22Rv1 (cell line): ENCODE results near the gene ZMAT2.

Experiments used
- ZFX ChIP-seq: fragments of 450-650 bp; IDR thresholded peaks from 2 replicates; pipeline ENCODE4 v1.6.1; 2017; ENCODE audit warnings: antibody characterized with exemption, borderline replicate concordance
- TF ChIP-seq, protein P1 (sequence below): fragments of 450-650 bp; IDR thresholded peaks from 2 replicates; pipeline ENCODE4 v1.5.1; 2017; ENCODE audit warnings: mild to moderate bottlenecking

DNA sequence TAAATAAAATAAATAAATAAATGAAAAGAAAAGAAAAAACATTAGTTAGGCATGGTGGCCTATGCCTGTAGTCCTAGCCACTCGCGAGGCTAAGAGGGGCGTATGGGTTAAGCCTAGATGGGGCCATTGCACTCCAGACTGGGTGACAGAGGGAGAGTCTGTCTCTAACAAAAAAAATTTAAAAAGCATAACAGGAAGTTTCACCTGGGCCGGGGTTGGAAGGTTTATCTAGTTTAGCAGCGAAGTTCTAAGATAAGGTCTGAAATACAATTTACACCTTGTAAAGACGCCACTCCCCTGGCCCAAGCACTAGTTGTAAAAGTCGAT, 18.0 kb downstream of the ZMAT2 start:
- TF ChIP-seq, protein P1, sequence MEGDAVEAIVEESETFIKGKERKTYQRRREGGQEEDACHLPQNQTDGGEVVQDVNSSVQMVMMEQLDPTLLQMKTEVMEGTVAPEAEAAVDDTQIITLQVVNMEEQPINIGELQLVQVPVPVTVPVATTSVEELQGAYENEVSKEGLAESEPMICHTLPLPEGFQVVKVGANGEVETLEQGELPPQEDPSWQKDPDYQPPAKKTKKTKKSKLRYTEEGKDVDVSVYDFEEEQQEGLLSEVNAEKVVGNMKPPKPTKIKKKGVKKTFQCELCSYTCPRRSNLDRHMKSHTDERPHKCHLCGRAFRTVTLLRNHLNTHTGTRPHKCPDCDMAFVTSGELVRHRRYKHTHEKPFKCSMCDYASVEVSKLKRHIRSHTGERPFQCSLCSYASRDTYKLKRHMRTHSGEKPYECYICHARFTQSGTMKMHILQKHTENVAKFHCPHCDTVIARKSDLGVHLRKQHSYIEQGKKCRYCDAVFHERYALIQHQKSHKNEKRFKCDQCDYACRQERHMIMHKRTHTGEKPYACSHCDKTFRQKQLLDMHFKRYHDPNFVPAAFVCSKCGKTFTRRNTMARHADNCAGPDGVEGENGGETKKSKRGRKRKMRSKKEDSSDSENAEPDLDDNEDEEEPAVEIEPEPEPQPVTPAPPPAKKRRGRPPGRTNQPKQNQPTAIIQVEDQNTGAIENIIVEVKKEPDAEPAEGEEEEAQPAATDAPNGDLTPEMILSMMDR, result no peak
- TF ChIP-seq ZFX, result no peak
